ENCODE results near the gene KIAA0930.

GRCh38 chr22:45210174-45210573 lies 30.5 kb downstream of the KIAA0930 start:
- TF ChIP-seq EP300 (conservative IDR thresholded peaks at IDR 0.05; ENCODE audit: poor library complexity, severe bottlenecking) (no peak), CTCF (IDR thresholded peaks at IDR 0.05; ENCODE audit: poor library complexity, severe bottlenecking) (no peak), REST (IDR thresholded peaks at IDR 0.05; ENCODE audit: borderline replicate concordance) (no peak), RAD21 (conservative IDR thresholded peaks at IDR 0.05) (no peak), TAF1 (IDR thresholded peaks at IDR 0.05; ENCODE audit: low read depth) (no peak), EZH2 (IDR thresholded peaks at IDR 0.05; ENCODE audit: borderline replicate concordance, insufficient read depth, low read length, poor library complexity, severe bottlenecking) (no peak), POLR2AphosphoS5 (IDR thresholded peaks at IDR 0.05) (no peak), MXI1 (conservative IDR thresholded peaks at IDR 0.05; ENCODE audit: poor library complexity, severe bottlenecking) (no peak)

All from neural cell (in vitro differentiated cells).